MM.1S (cell line): ENCODE data around the gene NUB1.

Experiments used
- EZH2 ChIP-seq: fragments of 300-600 bp; sonication (generic); optimal IDR thresholded peaks from 2 replicates; pipeline ENCODE3; 2017; ENCODE audit warnings: low read depth, mild to moderate bottlenecking, antibody characterized with exemption, low read length, mixed read lengths
- EZH2phosphoT487 ChIP-seq: fragments of 300-600 bp; sonication (generic); IDR thresholded peaks from 2 replicates; pipeline ENCODE4 v1.6.1; 2018; ENCODE audit warnings: antibody characterized with exemption, low read length
- TF ChIP-seq, protein P1 (sequence below): fragments of 300-600 bp; sonication (generic); IDR thresholded peaks from 2 replicates; pipeline ENCODE4 v1.5.1; 2016; ENCODE audit warnings: antibody characterized with exemption, low read length, mixed read lengths

DNA sequence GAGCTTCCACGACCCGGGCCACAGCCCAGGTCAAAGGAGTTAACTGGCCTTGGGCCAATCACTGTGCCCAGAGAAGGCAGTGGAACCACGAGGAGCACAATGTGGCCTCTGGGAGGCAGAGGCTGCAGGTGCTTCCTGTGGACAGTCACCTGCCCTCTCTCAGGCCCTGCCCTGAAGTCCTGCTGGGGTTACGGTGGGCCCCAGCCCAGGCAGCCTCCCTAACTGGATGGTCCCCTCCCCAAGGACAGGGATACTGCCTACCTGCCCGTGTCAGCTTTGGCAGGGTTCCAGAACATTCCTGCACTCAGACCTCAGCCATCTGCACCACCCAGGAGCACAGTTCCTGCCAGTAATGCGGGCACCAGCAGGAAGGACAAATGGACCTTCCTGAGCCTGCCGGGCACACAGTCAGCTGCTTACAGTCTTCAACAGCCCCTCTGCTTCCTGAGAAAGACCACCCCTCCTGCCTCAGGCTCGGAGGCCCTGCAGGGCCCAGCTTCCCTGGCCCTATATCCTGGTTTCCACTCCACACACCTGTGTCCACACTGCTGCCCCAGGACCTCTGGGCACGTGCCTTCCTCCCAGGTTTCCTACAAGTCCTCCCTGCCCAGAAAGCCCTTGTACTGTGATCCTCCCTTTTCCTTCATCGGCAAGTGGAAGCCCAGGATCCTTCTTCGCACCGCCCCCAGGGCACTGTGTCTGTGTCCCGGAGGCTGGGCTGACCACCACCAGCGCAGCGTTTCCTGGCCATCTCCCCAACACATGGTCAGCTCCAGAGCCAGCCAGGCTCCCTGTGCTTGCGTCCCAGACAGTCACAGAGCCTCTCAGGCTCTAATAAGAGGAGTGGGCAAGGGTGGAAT, 44.9 kb downstream of the NUB1 start:
- no peak for TF ChIP-seq EZH2
- TF ChIP-seq, protein P1, sequence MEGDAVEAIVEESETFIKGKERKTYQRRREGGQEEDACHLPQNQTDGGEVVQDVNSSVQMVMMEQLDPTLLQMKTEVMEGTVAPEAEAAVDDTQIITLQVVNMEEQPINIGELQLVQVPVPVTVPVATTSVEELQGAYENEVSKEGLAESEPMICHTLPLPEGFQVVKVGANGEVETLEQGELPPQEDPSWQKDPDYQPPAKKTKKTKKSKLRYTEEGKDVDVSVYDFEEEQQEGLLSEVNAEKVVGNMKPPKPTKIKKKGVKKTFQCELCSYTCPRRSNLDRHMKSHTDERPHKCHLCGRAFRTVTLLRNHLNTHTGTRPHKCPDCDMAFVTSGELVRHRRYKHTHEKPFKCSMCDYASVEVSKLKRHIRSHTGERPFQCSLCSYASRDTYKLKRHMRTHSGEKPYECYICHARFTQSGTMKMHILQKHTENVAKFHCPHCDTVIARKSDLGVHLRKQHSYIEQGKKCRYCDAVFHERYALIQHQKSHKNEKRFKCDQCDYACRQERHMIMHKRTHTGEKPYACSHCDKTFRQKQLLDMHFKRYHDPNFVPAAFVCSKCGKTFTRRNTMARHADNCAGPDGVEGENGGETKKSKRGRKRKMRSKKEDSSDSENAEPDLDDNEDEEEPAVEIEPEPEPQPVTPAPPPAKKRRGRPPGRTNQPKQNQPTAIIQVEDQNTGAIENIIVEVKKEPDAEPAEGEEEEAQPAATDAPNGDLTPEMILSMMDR: no peak
- TF ChIP-seq EZH2phosphoT487: no peak
